GM23338 (cell line): ENCODE results near the gene PLPPR5. TPM values are rescaled to one million over a fixed set of nuclear protein-coding genes. Genes with fewer than 3 reads are reported as not detected.

ENCODE experiments used
- ATAC-seq: fragments of 200-7000 bp; cut with Tn5 transposase; 3 replicates; pipeline ENCODE4 v1.9.1; 2020
- DNase-seq: peaks from one replicate; pipeline ENCODE4 v3.0.0-alpha.2; 2015; ENCODE audit warnings: low spot score
- H2AFZ ChIP-seq: fragments of 200-600 bp; sonication (generic); 2 replicates; pipeline ENCODE4 v1.8.0; 2016; ENCODE audit warnings: antibody characterized with exemption, mild to moderate bottlenecking, moderate library complexity
- H3F3A ChIP-seq: fragments of 200-600 bp; sonication (generic); replicated peaks from 2 replicates; pipeline ENCODE4 v1.8.0; 2017; ENCODE audit warnings: antibody characterized with exemption, mixed run types, low read depth
- H3K27ac ChIP-seq: fragments of 200-600 bp; sonication (generic); 2 replicates; pipeline ENCODE4 v1.6.1; 2016; ENCODE audit warnings: low read depth
- H3K27me3 ChIP-seq: fragments of 200-600 bp; sonication (generic); 2 replicates; pipeline ENCODE4 v1.8.0; 2016; ENCODE audit warnings: mild to moderate bottlenecking, mixed run types, moderate library complexity; ENCODE audit not compliant: insufficient read depth
- H3K36me3 ChIP-seq: fragments of 200-600 bp; sonication (generic); 2 replicates; pipeline ENCODE4 v1.8.0; 2016; ENCODE audit warnings: mild to moderate bottlenecking; ENCODE audit not compliant: insufficient read depth
- H3K4me1 ChIP-seq: fragments of 200-600 bp; sonication (generic); 2 replicates; pipeline ENCODE4 v1.8.0; 2016; ENCODE audit warnings: mild to moderate bottlenecking, moderate library complexity; ENCODE audit not compliant: insufficient read depth
- H3K4me2 ChIP-seq: fragments of 200-600 bp; sonication (generic); 2 replicates; pipeline ENCODE4 v1.7.1; 2017; ENCODE audit warnings: mixed run types
- H3K4me3 ChIP-seq: fragments of 200-600 bp; sonication (generic); 2 replicates; pipeline ENCODE4 v1.6.1; 2016; ENCODE audit warnings: mixed run types
- H3K79me2 ChIP-seq: fragments of 200-600 bp; sonication (generic); replicated peaks from 2 replicates; pipeline ENCODE4 v1.8.0; 2017; ENCODE audit warnings: mild to moderate bottlenecking; ENCODE audit not compliant: insufficient read depth
- H3K9me2 ChIP-seq: fragments of 200-600 bp; sonication (generic); 2 replicates; pipeline ENCODE4 v1.8.0; 2017; ENCODE audit not compliant: insufficient read depth
- H4K20me1 ChIP-seq: fragments of 200-600 bp; sonication (generic); replicated peaks from 2 replicates; pipeline ENCODE4 v1.8.0; 2017; ENCODE audit warnings: mild to moderate bottlenecking; ENCODE audit not compliant: insufficient read depth
- H3K27ac Mint-ChIP-seq: 2 replicates; pipeline ENCODE4 v1.8.0; 2020; ENCODE audit warnings: inconsistent platforms, mild to moderate bottlenecking, moderate library complexity, mixed read lengths
- H3K27me3 Mint-ChIP-seq: 3 replicates; pipeline ENCODE4 v1.8.0; 2022; ENCODE audit warnings: low read depth, mild to moderate bottlenecking, moderate library complexity, mixed read lengths, inconsistent platforms; ENCODE audit not compliant: insufficient read depth, poor library complexity
- H3K36me3 Mint-ChIP-seq: 3 replicates; pipeline ENCODE4 v1.8.0; 2021; ENCODE audit warnings: low read depth, mild to moderate bottlenecking, inconsistent platforms, moderate library complexity, mixed read lengths
- H3K4me1 Mint-ChIP-seq: 3 replicates; pipeline ENCODE4 v1.8.0; 2020; ENCODE audit warnings: mild to moderate bottlenecking, inconsistent platforms, mixed read lengths
- H3K4me3 Mint-ChIP-seq: 3 replicates; pipeline ENCODE4 v1.8.0; 2021; ENCODE audit warnings: moderate library complexity, mild to moderate bottlenecking, inconsistent platforms, mixed read lengths
- H3K9me3 Mint-ChIP-seq: 3 replicates; pipeline ENCODE4 v1.8.0; 2020; ENCODE audit warnings: moderate library complexity, mild to moderate bottlenecking, inconsistent platforms, mixed read lengths
- CREB1 ChIP-seq: fragments of 250-450 bp; sonication (Bioruptor Pico); IDR thresholded peaks from 2 replicates; pipeline ENCODE4 v1.5.0; 2020; ENCODE audit warnings: low read depth, mild to moderate bottlenecking, moderate library complexity
- JUNB ChIP-seq: IDR thresholded peaks from one replicate; pipeline ENCODE4 v1.6.1; 2016; ENCODE audit warnings: antibody characterized with exemption; ENCODE audit not compliant: unreplicated experiment
- NANOG ChIP-seq: IDR thresholded peaks from 2 replicates; pipeline ENCODE4 v1.6.1; 2016; ENCODE audit warnings: antibody characterized with exemption, borderline replicate concordance
- POLR2AphosphoS5 ChIP-seq: IDR thresholded peaks from 2 replicates; pipeline ENCODE4 v1.6.1; 2016; ENCODE audit warnings: antibody characterized with exemption, low read depth
- STAT1 ChIP-seq: IDR thresholded peaks from one replicate; pipeline ENCODE4 v1.6.1; 2016; ENCODE audit warnings: antibody characterized with exemption; ENCODE audit not compliant: unreplicated experiment
- ZNF114 ChIP-seq: fragments of 250-450 bp; sonication (Bioruptor Pico); IDR thresholded peaks from 2 replicates; pipeline ENCODE4 v1.5.0; 2020; ENCODE audit warnings: mild to moderate bottlenecking, moderate library complexity
- ZNF331 ChIP-seq: fragments of 250-450 bp; sonication (Bioruptor Pico); IDR thresholded peaks from 2 replicates; pipeline ENCODE4 v1.5.0; 2020; ENCODE audit warnings: low read depth, mild to moderate bottlenecking, moderate library complexity
- polyA plus RNA-seq: library from polyadenylated mRNA; unstranded; fragments of >200 nt; fragmentation: Nextera tagmentation; extraction: Ambion mirVana; gene quantifications from 2 replicates; pipeline ENCODE4 v1.2.1, GENCODE V29; 2016
- total RNA-seq: library from RNA; depleted of rRNA; stranded (reverse); fragments of >200 nt; shearing (Covaris generic); gene quantifications from 2 replicates; pipeline ENCODE4 v1.2.3, GENCODE V29; 2014
- TF ChIP-seq, protein P1 (sequence below): IDR thresholded peaks from one replicate; pipeline ENCODE4 v1.6.1; 2018; ENCODE audit warnings: antibody characterized with exemption; ENCODE audit not compliant: unreplicated experiment
- TF ChIP-seq, protein P2 (sequence below), 2 experiments: fragments of 200-600 bp in 1 of 2; sonication (generic) in 1 of 2; conservative IDR thresholded peaks; 2 replicates each; pipeline versions ENCODE4 v1.5.1 to v1.6.1; 2016 to 2017; ENCODE audit warnings: antibody characterized with exemption in 2 of 2, low read depth in 2 of 2, mild to moderate bottlenecking in 2 of 2, moderate library complexity in 1 of 2
- TF ChIP-seq, protein P3 (sequence below): IDR thresholded peaks from 2 replicates; pipeline ENCODE4 v1.6.1; 2016; ENCODE audit warnings: antibody characterized with exemption
- TF ChIP-seq, protein P4 (sequence below): fragments of 250-450 bp; sonication (Bioruptor Pico); IDR thresholded peaks from 2 replicates; pipeline ENCODE4 v1.5.0; 2020; ENCODE audit warnings: mild to moderate bottlenecking, moderate library complexity

PLPPR5 gene
- total and polyA plus RNA-seq, 2 experiments from 2014 or later, result 3.2 to 4.2 TPM

DNA sequence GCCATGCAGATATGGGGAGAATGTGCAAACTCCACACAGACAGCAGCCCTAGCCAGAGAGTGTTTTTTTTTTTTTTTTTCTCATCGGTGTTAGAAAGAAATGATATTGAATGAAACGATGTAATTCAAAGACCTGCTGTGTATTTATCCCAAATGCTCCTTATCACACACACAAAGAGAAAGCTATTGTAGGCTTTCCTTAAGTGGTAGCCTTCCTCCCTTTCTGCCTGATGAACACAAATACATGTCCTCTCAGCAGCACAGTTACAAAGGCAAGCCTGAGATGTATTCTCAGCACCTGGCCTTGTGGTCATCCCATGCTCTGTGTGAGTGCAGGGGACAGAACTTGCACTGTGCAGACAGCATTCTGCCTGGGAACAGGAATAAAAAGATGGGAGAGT lies 93.8 kb downstream of the PLPPR5 start (continued):
- no peak for TF ChIP-seq POLR2AphosphoS5
- TF ChIP-seq JUNB, result no peak
- TF ChIP-seq NANOG, result no peak
- TF ChIP-seq, protein P1, sequence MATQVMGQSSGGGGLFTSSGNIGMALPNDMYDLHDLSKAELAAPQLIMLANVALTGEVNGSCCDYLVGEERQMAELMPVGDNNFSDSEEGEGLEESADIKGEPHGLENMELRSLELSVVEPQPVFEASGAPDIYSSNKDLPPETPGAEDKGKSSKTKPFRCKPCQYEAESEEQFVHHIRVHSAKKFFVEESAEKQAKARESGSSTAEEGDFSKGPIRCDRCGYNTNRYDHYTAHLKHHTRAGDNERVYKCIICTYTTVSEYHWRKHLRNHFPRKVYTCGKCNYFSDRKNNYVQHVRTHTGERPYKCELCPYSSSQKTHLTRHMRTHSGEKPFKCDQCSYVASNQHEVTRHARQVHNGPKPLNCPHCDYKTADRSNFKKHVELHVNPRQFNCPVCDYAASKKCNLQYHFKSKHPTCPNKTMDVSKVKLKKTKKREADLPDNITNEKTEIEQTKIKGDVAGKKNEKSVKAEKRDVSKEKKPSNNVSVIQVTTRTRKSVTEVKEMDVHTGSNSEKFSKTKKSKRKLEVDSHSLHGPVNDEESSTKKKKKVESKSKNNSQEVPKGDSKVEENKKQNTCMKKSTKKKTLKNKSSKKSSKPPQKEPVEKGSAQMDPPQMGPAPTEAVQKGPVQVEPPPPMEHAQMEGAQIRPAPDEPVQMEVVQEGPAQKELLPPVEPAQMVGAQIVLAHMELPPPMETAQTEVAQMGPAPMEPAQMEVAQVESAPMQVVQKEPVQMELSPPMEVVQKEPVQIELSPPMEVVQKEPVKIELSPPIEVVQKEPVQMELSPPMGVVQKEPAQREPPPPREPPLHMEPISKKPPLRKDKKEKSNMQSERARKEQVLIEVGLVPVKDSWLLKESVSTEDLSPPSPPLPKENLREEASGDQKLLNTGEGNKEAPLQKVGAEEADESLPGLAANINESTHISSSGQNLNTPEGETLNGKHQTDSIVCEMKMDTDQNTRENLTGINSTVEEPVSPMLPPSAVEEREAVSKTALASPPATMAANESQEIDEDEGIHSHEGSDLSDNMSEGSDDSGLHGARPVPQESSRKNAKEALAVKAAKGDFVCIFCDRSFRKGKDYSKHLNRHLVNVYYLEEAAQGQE, result no peak
- TF ChIP-seq ZNF331 (CRISPR knock-in tag), result no peak
- TF ChIP-seq, protein P2, sequence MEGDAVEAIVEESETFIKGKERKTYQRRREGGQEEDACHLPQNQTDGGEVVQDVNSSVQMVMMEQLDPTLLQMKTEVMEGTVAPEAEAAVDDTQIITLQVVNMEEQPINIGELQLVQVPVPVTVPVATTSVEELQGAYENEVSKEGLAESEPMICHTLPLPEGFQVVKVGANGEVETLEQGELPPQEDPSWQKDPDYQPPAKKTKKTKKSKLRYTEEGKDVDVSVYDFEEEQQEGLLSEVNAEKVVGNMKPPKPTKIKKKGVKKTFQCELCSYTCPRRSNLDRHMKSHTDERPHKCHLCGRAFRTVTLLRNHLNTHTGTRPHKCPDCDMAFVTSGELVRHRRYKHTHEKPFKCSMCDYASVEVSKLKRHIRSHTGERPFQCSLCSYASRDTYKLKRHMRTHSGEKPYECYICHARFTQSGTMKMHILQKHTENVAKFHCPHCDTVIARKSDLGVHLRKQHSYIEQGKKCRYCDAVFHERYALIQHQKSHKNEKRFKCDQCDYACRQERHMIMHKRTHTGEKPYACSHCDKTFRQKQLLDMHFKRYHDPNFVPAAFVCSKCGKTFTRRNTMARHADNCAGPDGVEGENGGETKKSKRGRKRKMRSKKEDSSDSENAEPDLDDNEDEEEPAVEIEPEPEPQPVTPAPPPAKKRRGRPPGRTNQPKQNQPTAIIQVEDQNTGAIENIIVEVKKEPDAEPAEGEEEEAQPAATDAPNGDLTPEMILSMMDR (conservative IDR thresholded peaks at IDR 0.05; ENCODE audit: low read depth in 2 of 2), result no peak
- no peak for TF ChIP-seq ZNF114 (CRISPR knock-in tag)
- TF ChIP-seq, protein P3, sequence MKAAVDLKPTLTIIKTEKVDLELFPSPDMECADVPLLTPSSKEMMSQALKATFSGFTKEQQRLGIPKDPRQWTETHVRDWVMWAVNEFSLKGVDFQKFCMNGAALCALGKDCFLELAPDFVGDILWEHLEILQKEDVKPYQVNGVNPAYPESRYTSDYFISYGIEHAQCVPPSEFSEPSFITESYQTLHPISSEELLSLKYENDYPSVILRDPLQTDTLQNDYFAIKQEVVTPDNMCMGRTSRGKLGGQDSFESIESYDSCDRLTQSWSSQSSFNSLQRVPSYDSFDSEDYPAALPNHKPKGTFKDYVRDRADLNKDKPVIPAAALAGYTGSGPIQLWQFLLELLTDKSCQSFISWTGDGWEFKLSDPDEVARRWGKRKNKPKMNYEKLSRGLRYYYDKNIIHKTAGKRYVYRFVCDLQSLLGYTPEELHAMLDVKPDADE, result no peak
- TF ChIP-seq CREB1 (CRISPR knock-in tag), result no peak
- TF ChIP-seq STAT1, result no peak

DNA sequence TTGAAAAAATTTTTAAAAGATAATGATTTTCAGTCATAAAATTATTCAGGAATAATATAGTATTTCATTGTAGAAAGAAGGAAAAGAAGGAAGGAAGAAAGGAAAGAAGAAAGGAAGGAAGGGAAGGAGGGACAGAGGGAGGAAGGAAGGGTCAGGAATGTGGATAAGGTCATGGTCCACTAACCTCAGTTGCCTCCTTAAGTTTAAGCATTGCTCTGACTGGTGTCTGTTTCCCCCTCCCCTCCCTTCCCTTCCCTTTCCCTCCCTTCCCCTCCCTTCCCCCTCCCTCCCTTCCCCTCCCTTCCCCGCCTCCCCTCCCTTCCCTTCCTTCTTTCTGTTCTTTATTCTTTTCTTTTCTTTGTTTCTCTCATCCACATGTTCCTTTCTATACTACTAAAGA lies 95.7 kb downstream of the PLPPR5 start:
- ATAC-seq (no peak), DNase-seq (no peak)
- H3K27me3 ChIP-seq, result no peaks in the 10 kb centered on the region
- H3K9me3 Mint-ChIP-seq, result no peaks in the 10 kb centered on the region
- H3K9me2 ChIP-seq, result no peaks in the 10 kb centered on the region
- H3K4me3 Mint-ChIP-seq, result no peak overlapping the region
- no peaks in the 10 kb centered on the region; the same call in 1 of the 2 replicates for H4K20me1 ChIP-seq
- no peak overlapping the region for H3K27ac ChIP-seq
- H3K36me3 ChIP-seq, result no peaks in the 10 kb centered on the region
- no peak overlapping the region for H3K4me3 ChIP-seq
- no peaks in the 10 kb centered on the region for H3K4me1 Mint-ChIP-seq
- no peaks in the 10 kb centered on the region for H3K27me3 Mint-ChIP-seq
- no peaks in the 10 kb centered on the region for H3F3A ChIP-seq
- H3K27ac Mint-ChIP-seq, result no peak overlapping the region
- no peaks in the 10 kb centered on the region for H3K4me1 ChIP-seq
- H3K4me2 ChIP-seq, result no peak overlapping the region
- 0 out of 3 replicates have a peak, but pooled peaks cover 2% of the 10 kb centered on the region for H3K36me3 Mint-ChIP-seq
- no peak overlapping the region for H2AFZ ChIP-seq
- H3K79me2 ChIP-seq, result no peaks in the 10 kb centered on the region
- TF ChIP-seq, protein P2 (conservative IDR thresholded peaks at IDR 0.05; ENCODE audit: low read depth in 2 of 2), result no peak
- TF ChIP-seq, protein P4, sequence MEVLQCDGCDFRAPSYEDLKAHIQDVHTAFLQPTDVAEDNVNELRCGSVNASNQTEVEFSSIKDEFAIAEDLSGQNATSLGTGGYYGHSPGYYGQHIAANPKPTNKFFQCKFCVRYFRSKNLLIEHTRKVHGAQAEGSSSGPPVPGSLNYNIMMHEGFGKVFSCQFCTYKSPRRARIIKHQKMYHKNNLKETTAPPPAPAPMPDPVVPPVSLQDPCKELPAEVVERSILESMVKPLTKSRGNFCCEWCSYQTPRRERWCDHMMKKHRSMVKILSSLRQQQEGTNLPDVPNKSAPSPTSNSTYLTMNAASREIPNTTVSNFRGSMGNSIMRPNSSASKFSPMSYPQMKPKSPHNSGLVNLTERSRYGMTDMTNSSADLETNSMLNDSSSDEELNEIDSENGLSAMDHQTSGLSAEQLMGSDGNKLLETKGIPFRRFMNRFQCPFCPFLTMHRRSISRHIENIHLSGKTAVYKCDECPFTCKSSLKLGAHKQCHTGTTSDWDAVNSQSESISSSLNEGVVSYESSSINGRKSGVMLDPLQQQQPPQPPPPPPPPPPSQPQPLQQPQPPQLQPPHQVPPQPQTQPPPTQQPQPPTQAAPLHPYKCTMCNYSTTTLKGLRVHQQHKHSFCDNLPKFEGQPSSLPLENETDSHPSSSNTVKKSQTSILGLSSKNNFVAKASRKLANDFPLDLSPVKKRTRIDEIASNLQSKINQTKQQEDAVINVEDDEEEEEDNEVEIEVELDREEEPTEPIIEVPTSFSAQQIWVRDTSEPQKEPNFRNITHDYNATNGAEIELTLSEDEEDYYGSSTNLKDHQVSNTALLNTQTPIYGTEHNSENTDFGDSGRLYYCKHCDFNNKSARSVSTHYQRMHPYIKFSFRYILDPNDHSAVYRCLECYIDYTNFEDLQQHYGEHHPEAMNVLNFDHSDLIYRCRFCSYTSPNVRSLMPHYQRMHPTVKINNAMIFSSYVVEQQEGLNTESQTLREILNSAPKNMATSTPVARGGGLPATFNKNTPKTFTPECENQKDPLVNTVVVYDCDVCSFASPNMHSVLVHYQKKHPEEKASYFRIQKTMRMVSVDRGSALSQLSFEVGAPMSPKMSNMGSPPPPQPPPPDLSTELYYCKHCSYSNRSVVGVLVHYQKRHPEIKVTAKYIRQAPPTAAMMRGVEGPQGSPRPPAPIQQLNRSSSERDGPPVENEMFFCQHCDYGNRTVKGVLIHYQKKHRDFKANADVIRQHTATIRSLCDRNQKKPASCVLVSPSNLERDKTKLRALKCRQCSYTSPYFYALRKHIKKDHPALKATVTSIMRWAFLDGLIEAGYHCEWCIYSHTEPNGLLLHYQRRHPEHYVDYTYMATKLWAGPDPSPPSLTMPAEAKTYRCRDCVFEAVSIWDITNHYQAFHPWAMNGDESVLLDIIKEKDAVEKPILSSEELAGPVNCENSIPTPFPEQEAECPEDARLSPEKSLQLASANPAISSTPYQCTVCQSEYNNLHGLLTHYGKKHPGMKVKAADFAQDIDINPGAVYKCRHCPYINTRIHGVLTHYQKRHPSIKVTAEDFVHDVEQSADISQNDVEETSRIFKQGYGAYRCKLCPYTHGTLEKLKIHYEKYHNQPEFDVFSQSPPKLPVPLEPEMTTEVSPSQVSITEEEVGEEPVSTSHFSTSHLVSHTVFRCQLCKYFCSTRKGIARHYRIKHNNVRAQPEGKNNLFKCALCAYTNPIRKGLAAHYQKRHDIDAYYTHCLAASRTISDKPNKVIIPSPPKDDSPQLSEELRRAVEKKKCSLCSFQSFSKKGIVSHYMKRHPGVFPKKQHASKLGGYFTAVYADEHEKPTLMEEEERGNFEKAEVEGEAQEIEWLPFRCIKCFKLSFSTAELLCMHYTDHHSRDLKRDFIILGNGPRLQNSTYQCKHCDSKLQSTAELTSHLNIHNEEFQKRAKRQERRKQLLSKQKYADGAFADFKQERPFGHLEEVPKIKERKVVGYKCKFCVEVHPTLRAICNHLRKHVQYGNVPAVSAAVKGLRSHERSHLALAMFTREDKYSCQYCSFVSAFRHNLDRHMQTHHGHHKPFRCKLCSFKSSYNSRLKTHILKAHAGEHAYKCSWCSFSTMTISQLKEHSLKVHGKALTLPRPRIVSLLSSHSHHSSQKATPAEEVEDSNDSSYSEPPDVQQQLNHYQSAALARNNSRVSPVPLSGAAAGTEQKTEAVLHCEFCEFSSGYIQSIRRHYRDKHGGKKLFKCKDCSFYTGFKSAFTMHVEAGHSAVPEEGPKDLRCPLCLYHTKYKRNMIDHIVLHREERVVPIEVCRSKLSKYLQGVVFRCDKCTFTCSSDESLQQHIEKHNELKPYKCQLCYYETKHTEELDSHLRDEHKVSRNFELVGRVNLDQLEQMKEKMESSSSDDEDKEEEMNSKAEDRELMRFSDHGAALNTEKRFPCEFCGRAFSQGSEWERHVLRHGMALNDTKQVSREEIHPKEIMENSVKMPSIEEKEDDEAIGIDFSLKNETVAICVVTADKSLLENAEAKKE (CRISPR knock-in tag), result no peak
- TF ChIP-seq STAT1, result no peak
